ENCODE data around the gene TRIM10.

The TRIM10 gene

DNA sequence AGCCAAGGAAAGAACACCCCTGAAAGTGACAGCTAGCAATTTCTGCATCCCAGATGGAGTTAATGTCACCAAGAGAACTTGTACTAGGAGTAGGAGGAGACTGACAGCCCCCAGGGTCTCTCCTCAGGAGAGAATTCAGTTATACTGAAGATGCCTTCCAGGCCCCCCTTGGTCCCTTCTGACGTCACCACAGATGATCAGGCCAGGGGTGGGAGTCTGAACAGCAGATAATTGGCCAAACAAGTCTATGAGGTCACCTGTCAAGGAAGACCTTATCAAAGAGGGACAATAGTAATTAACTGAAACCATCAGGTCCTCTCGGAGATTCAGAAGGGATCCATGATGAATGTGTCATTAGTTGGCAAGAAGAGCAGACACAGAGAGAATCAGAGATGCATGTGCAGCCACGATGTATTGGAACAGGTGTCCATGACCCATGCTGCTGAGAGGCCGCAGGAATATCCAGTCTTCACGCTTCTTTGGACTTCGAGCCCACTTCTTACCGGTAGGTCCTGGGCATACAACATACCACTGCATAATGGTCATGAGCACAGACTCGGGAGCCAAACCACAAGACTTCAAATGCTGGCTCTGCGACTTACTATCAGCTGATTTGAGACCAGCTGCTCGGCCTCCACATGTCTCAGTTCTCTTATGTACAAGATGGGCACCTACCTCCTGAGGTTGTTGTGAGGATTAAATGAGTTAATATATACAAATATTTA is 10.2 kb downstream of the TRIM10 start:
- Histone ChIP-seq H3K4me1 (ENCODE audit: insufficient read depth, low read length, poor library complexity, severe bottlenecking) (peaks cover 49% of the 10 kb centered on the region), H4K20me1 (ENCODE audit: insufficient read depth, low read length, poor library complexity, severe bottlenecking) (no peaks in the 10 kb centered on the region), H3K4me3 (ENCODE audit: low read length, poor library complexity, severe bottlenecking) (no peak overlapping the region), H3K4me2 (ENCODE audit: low read depth, low read length, poor library complexity, severe bottlenecking) (peak overlapping the region; percentile 39), H2AFZ (ENCODE audit: low read length) (no peak overlapping the region), H3K36me3 (ENCODE audit: insufficient read depth, low read length) (no peaks in the 10 kb centered on the region), H3K79me2 (ENCODE audit: insufficient read depth, low read length) (no peaks in the 10 kb centered on the region), H3K9ac (ENCODE audit: low read depth, low read length, poor library complexity, severe bottlenecking) (peak overlapping the region; percentile 54), H3K9me3 (ENCODE audit: insufficient read depth, low read depth, low read length) (no peaks in the 10 kb centered on the region), H3F3A (ENCODE audit: low read depth) (no peaks in the 10 kb centered on the region), H3K9me2 (replicated peaks; ENCODE audit: low read depth, low read length) (no peaks in the 10 kb centered on the region), H3K27me3 (ENCODE audit: insufficient read depth, low read length, poor library complexity, severe bottlenecking) (no peaks in the 10 kb centered on the region)
- TF ChIP-seq, protein P1, sequence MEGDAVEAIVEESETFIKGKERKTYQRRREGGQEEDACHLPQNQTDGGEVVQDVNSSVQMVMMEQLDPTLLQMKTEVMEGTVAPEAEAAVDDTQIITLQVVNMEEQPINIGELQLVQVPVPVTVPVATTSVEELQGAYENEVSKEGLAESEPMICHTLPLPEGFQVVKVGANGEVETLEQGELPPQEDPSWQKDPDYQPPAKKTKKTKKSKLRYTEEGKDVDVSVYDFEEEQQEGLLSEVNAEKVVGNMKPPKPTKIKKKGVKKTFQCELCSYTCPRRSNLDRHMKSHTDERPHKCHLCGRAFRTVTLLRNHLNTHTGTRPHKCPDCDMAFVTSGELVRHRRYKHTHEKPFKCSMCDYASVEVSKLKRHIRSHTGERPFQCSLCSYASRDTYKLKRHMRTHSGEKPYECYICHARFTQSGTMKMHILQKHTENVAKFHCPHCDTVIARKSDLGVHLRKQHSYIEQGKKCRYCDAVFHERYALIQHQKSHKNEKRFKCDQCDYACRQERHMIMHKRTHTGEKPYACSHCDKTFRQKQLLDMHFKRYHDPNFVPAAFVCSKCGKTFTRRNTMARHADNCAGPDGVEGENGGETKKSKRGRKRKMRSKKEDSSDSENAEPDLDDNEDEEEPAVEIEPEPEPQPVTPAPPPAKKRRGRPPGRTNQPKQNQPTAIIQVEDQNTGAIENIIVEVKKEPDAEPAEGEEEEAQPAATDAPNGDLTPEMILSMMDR (conservative IDR thresholded peaks at IDR 0.05; ENCODE audit: low read length): no peak
- TF ChIP-seq EZH2phosphoT487 (IDR thresholded peaks at IDR 0.05; ENCODE audit: borderline replicate concordance): no peak

DNA sequence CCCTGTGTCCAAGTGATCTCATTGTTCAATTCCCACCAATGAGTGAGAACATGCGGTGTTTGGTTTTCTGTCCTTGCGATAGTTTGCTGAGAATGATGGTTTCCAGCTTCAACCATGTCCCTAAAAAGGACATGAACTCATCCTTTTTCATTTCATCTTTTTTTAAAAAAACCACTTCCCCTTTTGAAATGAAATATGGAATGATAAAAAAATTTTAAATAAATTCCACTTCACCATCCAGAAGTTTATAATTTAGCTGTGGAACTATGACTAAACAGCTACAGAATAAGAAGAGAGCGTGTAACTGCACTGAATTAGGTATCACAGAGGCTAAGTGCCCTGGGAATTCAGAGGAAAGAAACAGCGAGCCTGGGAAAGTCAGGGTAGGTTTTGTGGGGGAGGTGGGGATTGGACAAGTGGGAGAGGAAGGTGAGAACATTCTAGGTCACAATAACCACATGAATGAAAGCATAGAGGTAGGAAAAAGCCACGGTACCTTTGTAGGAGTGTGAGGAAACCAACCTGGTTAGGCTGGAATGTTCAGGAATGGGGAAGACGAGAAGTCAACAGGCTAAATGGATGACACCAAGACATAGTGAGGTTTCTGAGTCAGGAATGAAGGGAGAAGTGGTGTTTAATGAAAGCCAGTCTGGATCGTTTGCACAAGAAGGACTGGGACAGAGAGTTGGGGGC is 11.0 kb downstream of the TRIM10 start:
- Histone ChIP-seq H3K4me1 (ENCODE audit: insufficient read depth, low read length, poor library complexity, severe bottlenecking) (peaks cover 49% of the 10 kb centered on the region), H3K79me2 (ENCODE audit: insufficient read depth, low read length) (no peaks in the 10 kb centered on the region), H3F3A (ENCODE audit: low read depth) (no peaks in the 10 kb centered on the region), H3K9ac (ENCODE audit: low read depth, low read length, poor library complexity, severe bottlenecking) (no peak overlapping the region), H4K20me1 (ENCODE audit: insufficient read depth, low read length, poor library complexity, severe bottlenecking) (no peaks in the 10 kb centered on the region), H3K4me3 (ENCODE audit: low read length, poor library complexity, severe bottlenecking) (no peak overlapping the region), H3K9me3 (ENCODE audit: insufficient read depth, low read depth, low read length) (no peaks in the 10 kb centered on the region), H2AFZ (ENCODE audit: low read length) (no peak overlapping the region), H3K9me2 (replicated peaks; ENCODE audit: low read depth, low read length) (no peaks in the 10 kb centered on the region), H3K4me2 (ENCODE audit: low read depth, low read length, poor library complexity, severe bottlenecking) (no peak overlapping the region), H3K27me3 (ENCODE audit: insufficient read depth, low read length, poor library complexity, severe bottlenecking) (no peaks in the 10 kb centered on the region), H3K36me3 (ENCODE audit: insufficient read depth, low read length) (no peaks in the 10 kb centered on the region)
- no peak for TF ChIP-seq EZH2phosphoT487 (IDR thresholded peaks at IDR 0.05; ENCODE audit: borderline replicate concordance)
- TF ChIP-seq, protein P1 (conservative IDR thresholded peaks at IDR 0.05; ENCODE audit: low read length): no peak

GRCh38 chr6:30149234-30149633 is 11.8 kb downstream of the TRIM10 start:
- Histone ChIP-seq H3K9me3 (ENCODE audit: insufficient read depth, low read depth, low read length) (no peaks in the 10 kb centered on the region), H2AFZ (ENCODE audit: low read length) (no peak overlapping the region), H3K79me2 (ENCODE audit: insufficient read depth, low read length) (no peaks in the 10 kb centered on the region), H3K9ac (ENCODE audit: low read depth, low read length, poor library complexity, severe bottlenecking) (no peak overlapping the region), H3K36me3 (ENCODE audit: insufficient read depth, low read length) (no peaks in the 10 kb centered on the region), H3K4me3 (ENCODE audit: low read length, poor library complexity, severe bottlenecking) (no peak overlapping the region), H3K4me2 (ENCODE audit: low read depth, low read length, poor library complexity, severe bottlenecking) (no peak overlapping the region), H4K20me1 (ENCODE audit: insufficient read depth, low read length, poor library complexity, severe bottlenecking) (no peaks in the 10 kb centered on the region), H3F3A (ENCODE audit: low read depth) (no peaks in the 10 kb centered on the region), H3K9me2 (replicated peaks; ENCODE audit: low read depth, low read length) (no peaks in the 10 kb centered on the region), H3K27me3 (ENCODE audit: insufficient read depth, low read length, poor library complexity, severe bottlenecking) (no peaks in the 10 kb centered on the region), H3K4me1 (ENCODE audit: insufficient read depth, low read length, poor library complexity, severe bottlenecking) (peaks cover 49% of the 10 kb centered on the region)
- TF ChIP-seq, protein P1 (conservative IDR thresholded peaks at IDR 0.05; ENCODE audit: low read length): 0 out of 2 replicates have a peak, but pooled peaks have one; percentile 9
- TF ChIP-seq EZH2phosphoT487 (IDR thresholded peaks at IDR 0.05; ENCODE audit: borderline replicate concordance): no peak
